Stimulated activated naive CD8-positive, alpha-beta T cell treated with anti-CD3 and anti-CD28 coated beads, Interleukin-15, Interleukin-2, amounts not matched to agents 100 U/mL and 50 U/mL, for 24 hours (primary cell): ENCODE measurements around the gene CHEK2.
"Not testable (repeated sequence)": the region's sequence is repeated elsewhere in the genome, so short reads cannot be mapped to it uniquely, and the experiment has no call there.

Experiments
- ATAC-seq: fragments of 150-1000 bp; cut with Tn5 transposase; one replicate; pipeline ENCODE4 v1.10.0; 2021
- DNase-seq: peaks from one replicate; pipeline ENCODE4 v3.0.0; 2021

The CHEK2 gene

DNA sequence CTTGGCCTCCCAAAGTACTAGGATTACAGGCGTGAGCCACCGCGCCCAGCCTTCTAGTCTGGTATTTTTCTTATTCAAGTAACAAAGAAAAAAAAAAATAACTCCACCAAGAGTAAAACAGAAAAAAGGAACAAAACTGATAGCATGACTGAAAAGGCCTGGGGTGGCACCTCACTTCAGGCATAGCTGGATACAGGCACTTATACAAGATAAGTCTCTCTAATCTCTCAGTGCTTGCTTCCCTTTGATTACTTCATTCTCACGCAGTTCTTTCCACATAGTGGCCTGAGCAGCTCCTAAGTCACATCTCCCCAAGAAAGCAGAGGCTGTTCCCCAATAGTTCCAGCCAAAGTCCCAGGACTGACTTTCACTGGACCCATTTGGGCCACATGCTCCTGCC, 58.7 kb downstream of the CHEK2 start:
- ATAC-seq, DNase-seq: not testable (repeated sequence)

DNA sequence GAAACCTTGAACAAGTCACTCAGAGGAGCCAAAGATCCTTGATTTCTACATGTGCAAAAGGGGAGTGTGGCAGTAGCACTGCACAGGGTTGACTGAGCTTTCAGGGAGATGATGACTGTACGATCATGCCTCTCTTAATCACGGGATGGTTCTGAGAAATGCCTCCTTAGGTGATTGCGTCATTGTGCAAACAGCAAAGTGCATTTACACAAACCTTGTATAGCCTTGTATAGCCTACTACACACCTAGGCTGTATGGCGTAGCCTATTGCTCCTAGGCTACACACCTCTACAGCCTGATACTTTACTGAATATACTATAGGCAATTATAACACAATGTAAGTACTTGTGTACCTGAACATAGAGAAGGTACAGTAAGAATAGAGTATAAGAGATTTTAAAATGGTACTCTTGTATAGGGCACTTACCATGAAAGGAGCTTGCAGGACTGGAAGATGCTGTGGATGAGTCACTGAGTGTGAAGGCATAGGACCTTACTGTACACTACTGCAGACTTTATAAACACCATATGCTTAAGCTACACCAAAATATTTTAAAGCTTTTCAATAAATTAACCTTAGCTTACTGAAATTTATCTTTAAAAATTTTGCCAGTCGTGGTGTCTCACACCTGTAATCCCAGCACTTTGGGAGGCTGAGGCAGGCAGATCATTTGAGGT, 60.7 kb downstream of the CHEK2 start:
- ATAC-seq, DNase-seq: not testable (repeated sequence)

- ATAC-seq = not testable (repeated sequence)
- DNase-seq = peak; percentile 50
These were observed 61.9 kb downstream of the CHEK2 start, which contains the start of gene TTC28 for GRCh38 chr22:28679611-28680287. TSS of gene TTC28 (minus strand) at chr22:28679840. CDS start at chr22:28679723, 117 bp downstream.

DNA sequence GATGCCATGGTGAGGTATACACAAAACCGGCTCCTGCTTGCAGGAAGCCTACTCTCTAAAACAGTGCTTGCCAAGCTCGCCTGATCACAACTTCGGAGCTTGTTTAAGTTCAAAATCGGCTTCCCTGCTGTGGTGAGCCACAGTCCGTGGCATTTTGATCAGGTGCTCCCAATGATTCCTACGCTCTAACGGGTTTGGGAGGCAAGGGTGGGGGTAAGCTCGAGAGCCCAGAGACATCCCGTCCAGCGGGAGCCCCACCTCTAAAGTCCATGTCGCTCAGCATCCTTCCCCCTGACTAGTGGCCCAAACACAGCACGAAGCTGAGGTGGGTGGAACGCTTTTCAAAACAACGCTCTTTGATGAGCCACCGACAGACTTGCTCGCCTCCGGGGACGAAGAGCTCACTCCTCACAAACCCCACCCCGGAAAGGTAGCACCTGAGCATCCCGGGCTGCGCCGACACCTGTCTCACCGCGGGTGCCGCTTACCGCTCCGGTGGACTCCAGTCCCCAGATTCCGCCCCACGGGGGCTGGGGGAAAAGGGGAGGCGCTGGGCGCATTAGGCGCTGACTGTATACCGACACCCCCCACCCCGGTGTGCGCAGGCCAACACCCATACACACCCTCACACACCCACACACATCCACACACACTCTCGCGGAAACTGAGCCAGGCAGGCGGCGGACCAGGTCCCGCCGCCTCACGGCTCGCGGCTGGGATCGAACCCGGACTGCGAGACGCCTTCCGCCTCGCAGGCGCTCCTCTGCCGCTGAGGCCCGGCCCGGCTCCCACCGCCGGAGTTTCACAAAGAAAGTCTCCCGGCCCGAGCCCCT, 62.6 kb downstream of the CHEK2 start:
- ATAC-seq = not testable (repeated sequence)

GRCh38 chr22:28678170-28678569, 63.5 kb downstream of the CHEK2 start:
- not testable (repeated sequence) for ATAC-seq, DNase-seq

More for the DNA sequence above, 62.6 kb downstream of the CHEK2 start:
- DNase-seq = peak; percentile 19

DNA sequence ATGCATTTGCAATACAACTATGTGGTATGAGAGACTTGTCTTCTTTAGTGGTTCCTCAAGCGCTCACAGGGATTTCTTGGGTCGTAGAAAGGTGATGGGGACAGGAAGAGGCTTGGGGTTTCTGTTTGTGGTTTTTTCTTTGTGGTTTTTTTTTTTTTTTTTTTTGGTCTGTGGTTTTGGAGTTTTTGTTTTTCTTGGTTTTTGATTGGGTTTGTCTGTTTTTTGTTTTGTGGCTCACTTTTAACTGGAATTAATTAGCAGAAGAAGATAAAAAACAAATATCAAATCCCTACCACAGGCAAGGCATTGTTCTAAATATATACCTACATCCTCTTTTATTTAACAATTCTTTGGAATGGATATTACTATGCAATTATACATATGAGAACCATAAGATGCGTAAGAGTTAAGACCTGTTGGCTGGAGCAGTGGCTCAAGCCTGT, 67.5 kb downstream of the CHEK2 start:
- peak; percentile 72 for ATAC-seq
- peak; percentile 20 for DNase-seq

GRCh38 chr22:28670756-28671155, 70.9 kb downstream of the CHEK2 start:
- no peak for DNase-seq
- ATAC-seq = no peak

GRCh38 chr22:28670161-28670560, 71.5 kb downstream of the CHEK2 start:
- no peak for DNase-seq
- ATAC-seq = no peak

DNA sequence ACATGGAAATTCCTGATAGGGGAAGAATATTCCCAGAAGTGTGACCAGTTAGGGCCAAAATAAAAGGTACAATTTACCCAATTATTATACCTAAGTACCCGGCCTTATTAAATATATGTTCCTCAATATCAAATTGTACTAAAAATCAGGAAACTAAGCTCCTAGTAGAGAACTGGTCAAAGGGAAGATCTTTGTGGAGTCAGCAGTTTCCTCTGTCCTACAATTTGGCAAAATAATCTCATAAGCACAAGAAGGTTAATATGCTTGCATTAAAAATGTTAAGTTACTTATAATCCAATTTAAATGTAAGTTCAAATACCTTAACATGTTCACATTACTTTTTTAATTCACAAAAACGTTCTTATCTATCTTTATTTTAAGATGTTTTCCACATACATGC, 72.2 kb downstream of the CHEK2 start:
- DNase-seq (no peak), ATAC-seq (no peak)

DNA sequence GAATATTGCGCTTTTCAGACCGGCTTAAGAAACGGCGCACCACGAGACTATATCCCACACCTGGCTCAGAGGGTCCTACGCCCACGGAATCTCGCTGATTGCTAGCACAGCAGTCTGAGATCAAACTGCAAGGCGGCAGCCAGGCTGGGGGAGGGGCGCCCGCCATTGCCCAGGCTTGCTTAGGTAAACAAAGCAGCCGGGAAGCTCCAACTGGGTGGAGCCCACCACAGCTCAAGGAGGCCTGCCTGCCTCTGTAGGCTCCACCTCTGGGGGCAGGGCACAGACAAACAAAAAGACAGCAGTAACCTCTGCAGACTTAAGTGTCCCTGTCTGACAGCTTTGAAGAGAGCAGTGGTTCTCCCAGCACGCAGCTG, 78.1 kb downstream of the CHEK2 start:
- not testable (repeated sequence) for ATAC-seq, DNase-seq

DNA sequence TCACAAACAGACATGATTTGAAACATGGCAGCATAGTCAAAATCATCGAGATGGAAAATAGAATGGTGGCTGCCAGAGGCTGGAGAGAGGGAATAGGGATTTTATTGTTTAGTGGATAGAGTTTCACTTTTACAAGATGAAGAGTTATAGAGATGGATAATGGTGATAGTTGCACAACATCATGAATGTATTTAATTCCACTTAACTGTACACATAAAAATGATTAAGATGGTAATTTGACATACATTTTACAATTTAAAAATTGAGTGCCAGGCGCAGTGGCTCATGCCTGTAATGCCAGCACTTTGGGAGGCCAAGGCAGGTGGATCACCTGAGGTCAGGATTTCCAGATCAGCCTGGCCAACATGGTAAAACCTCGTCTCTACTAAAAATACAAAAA, 83.2 kb downstream of the CHEK2 start:
- DNase-seq (no peak), ATAC-seq (no peak)

GRCh38 chr22:28656181-28656580, 85.4 kb downstream of the CHEK2 start:
- ATAC-seq (no peak), DNase-seq (no peak)

DNA sequence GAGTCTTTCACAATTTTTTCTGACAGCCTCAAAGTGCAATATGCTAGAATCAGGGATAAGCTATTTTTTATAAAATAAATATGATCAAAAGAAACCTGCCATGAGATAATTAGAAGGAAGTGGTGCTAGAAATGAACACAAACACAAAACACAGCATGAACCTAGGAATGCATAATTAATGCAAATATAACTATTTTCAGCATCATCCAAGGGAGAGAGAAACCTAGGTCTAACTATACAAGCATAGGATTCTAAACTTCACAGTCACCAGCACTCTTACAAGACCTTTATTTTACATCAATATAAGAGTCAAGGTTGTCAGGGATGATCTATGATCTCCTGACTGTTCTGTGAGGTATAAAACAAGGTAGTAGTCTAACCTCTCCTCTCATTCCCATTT, 91.2 kb downstream of the CHEK2 start:
- no peak for ATAC-seq
- no peak for DNase-seq

- DNase-seq (no peak), ATAC-seq (no peak)
These were observed 92.8 kb downstream of the CHEK2 start for GRCh38 chr22:28648792-28649191.

DNA sequence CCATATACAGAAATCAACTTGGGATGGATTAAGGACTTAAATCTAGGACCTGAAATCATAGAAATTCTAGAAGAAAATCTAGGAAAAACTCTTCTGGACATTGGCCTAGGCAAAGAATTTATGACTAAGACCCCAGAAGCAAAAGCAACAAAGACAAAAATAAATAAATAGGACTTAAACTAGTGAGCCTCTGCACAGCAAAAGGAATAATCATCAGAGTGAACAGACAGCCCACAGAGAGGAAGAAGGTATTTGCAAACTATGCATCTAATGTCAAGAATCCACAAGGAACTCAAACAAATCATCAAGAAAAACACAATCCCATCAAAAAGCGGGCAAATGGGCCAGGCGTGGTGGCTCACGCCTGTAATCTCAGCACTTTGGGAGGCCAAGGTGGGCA, 94.4 kb downstream of the CHEK2 start:
- ATAC-seq = no peak
- DNase-seq = no peak

DNA sequence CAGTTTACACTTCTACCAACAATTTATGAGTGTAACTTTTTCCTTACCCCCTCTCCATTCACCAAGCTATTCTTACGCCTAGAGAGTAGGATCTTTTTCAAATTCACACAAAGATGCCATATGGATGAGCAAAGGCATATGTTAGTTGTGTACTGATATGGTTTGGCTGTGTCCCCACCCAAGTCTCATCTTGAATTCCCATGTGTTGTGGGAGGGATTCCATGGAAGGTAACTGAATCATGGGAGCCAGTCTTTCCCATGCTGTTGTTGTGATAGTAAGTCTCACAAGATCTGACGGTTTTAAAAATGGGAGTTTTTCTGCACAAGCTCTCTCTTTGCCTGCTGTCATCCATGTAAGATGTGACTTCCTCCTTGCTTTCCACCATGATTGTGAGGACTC, 102.3 kb downstream of the CHEK2 start:
- DNase-seq (no peak), ATAC-seq (no peak)
